GM19023 (cell line): ENCODE results near the gene PAK6.

ENCODE experiments used
- ATAC-seq: cut with Tn5 transposase; IDR thresholded peaks from one replicate; pipeline ENCODE4 v1.9.1; 2021; ENCODE audit warnings: mild to moderate bottlenecking, moderate library complexity; ENCODE audit not compliant: unreplicated experiment

PAK6 gene

DNA sequence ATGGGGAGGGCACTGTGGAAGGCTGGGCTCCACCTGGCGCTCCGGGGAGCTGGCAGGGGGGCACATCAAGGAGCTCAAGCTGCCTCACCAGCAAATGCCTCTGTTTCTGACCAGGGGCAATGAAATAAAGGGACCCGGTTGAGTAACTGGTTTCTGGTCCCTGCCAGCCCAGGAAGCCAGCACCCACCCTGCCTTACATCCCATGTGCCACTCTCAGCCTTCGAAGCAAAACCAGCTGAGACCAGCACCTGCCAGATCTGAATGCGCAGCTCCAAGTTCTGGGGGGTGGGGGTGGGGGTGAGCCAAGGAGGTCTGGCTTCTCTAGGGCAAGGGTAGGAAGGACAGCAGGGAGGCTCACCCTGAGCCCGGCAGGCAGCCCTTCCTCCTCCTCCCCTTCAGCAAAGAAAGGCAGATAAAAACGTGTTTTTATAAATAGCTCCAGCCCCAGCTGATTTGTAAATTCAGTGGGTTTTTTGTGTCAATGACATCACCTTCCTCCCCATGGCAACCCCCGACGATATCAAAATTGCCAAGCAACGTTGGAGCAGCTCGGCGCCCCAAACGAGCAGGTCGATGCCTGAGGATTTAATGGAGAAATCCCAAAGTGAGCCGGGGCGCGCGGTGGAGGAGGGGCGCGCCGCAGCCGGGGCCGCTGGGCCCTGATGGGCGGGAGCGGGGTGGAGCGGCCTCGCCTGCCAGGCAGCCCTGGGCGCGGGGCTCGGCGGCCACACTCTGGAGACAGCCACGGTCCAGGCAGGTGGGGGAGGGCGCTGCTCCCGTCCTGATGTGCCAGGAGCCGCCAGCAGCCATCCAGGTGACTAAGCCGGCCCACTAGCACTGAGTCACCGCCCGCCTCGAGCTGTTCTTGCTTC, at the start of gene PAK6:
Gene PAK6, plus strand, starts transcription at position 532 of the 872 bp plus-strand sequence. CDS start 25,723 bp downstream, outside the sequence.
- ATAC-seq = no peak

DNA sequence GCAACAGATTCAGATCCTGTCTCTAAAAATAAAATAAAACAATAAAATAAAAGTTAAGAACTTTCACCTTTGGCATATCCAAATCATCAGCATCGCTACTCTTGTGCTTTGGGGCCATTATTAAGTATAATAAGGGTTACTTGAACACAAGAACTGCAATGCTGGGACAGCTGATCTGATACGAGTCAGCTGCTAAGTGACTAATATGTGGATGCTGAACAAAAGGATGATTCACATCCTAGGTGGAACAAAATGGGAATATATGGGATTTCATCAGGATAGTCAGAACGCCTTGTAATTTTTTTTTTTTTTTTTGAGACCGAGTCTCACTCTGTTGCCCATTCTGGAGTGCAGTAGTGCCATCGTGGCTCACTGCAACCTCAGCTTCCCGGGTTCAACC, 48.3 kb upstream of the PAK6 start:
- ATAC-seq = no peak

DNA sequence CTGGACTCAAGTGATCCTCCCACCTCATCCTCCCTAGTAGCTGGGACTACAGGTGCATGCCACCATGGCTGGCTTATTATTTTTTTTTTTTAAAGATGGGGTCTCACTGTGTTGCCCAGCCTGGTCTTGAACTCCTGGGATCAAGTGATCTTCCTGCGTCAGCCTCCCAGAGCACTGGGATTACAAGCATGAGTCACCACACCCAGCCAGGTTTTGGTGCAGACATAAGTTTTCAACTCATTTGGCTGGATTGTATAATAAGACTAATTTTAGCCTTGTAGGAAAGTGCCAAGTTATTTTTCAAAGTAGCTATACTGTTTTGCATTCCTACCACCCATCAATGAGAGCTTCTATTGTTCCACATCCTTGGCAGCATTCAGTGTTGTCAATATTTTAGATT, 45.9 kb upstream of the PAK6 start:
- ATAC-seq = no peak

DNA sequence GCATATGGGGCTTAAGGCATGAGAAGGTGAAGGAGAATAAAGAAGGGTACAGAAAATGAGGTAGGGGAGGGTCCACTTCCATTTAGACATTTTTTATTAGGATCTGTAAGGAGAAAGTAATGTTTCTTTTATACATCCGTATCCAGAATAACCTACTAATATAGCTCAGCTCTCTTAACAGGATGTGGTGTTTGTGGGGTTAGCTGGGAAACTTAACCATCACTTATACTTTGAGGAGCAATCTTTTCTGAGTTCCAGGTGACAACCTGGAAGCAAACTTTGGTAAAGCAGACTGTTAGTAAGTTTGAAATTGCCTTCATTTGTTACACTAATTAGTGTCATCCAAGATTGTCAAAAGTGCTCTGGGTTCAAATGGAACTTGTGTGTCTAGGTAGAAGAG, 41.4 kb upstream of the PAK6 start:
- ATAC-seq = no peak

DNA sequence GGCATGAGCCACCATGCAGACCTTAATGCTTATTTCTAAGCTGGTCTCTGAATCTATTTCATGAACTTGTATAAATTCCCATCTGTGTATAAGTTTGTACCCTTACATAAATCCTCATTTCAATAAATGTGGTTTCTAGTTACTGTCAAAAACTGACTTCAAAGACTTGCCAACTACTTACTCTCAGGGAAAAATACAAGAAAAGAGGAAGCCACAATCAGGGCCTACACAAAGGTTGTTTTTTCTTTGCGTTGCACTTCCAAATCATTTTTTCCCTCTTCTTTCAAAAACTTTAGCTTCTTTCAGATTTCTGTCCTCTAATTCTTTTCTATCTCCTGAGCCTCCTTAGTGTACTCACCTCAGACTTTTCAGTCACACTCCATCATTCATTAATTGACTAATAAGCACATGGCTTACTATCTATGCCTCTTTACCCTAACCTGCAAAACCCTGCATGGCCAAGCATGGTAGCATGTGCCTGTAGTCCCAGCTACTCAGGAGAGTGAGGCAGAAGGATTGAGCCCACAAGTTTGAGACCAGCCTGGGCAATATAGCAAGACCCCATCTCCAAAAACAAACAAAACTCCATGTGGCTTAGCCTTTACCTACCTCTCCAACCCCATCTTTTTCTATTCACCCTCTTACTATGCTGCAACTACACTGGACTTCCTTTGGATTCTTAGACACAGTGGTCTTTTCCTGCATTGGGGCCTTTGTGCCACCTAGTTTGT, 40.3 kb upstream of the PAK6 start:
- no peak for ATAC-seq

DNA sequence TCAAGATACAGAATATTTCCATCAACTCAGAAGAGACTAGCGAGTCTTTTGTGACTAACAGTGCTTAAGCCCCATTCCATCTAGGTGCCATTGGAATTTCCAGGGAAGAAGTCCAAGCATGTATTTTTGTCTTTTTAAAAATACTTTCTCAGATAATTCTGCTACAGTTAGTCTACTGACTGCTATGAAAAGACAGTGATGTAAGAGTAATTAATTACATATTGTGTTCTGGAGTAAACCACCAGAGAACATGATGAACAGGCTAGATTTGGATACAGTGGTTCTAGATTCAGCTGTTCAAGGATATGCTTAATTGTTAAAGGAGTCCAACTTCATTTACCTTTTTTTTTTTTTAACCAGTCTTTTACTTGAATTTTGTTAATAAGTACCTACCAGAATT, 34.8 kb upstream of the PAK6 start:
- ATAC-seq = no peak

DNA sequence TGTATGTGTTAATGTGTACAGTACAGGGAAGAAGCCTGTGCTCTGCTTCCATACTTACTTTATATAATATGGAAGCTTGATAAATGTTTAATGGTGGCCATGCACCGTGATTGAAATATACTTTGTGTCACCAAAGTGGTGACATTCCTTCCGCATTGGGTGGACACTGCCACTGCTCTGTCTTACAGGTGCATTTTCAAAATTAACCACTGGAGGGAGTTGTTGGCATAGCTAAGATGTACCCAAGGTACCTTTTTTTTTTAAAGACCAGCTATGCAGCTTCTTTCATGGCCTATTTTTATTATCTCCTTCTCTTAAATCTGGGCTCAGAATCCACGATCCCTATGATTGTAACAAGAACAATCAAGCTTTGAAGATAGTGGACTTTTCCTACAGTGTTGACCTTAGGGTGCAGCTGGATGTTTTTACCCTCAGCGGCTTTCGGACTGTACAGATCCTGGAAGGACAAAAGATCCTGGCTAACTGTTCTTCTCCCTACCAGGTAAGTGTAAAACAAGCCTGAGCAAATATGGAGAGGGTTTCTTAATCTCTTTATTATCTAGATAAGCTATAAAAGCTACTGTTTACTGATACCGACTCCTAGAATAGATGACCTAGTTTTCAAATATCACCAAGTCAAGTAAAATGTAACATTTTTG, 21.6 kb upstream of the PAK6 start:
- peak; percentile 58 for ATAC-seq

DNA sequence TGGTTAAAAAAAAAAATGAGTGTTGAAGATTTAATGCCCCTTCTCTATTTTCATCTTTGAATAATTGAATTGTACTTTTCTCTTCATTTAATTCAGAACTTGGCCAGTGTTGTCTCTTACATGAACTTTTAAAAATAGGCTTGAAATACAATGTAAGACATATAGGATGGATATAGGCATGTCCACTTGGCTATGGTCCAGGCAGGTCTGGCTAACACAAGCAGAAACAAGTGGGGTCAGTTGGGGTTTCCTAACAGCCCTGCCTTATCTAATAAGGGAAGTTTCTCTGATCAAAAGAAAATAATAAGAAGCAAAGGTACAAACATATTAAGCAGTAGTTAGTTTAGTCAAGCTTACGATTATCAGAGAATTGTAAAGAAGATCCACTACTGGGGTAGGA, 19.1 kb upstream of the PAK6 start:
- ATAC-seq = no peak

DNA sequence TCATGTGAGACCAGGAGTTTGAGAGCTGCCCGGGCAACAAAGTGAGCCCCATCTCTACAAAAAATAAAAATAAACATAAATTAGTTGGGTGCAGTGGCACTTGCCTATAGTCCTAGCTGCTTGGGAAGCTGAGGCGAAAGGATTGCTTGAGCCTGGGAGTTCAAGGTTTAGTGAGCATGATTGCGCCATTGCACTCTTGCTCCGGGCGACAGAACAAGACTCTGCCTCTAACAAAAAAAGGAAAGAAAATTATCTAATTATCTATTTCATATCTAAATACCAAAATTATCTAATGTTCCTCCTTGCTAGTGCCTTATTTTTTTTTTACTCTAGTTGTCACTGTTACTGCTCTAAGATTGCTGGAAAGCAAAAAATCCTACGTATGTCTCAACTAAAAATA, 16.7 kb upstream of the PAK6 start:
- ATAC-seq = no peak

DNA sequence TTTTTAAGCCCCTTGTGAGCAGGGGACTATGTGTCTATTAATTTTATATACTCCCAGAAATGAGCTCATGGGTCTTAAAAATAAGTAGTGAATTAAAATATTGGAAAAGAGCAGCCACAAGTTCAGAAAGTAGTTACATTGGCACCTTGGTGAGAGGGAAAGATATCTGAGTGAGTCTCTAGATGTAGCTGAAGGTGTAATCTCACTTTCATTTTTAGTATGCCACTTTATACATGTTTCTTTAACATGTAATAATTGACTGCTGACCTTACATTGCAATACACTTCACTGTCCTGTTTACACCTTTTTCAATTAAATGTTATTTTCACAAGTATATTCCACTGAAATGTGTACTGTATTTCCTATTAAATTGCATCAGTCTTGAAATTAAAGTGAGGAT, 12.1 kb upstream of the PAK6 start:
- ATAC-seq = no peak

DNA sequence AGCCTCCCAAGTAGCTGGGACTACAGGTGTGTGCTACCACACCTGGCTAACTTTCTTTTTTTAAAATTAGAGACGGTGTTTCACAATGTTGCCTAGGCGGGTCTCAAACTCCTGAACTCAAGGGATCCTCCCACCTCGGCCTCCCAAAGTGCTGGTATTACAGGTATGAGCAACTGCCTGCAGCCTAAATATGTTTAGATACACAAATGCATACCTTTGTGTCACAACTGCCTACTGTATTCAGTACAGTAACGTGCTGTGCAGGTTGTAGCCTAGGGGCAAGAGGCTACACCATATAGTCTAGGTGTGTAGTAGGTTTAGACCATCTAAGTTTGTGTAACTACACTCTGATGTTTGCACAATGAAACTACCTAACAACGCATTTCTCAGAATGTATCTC, 9.5 kb upstream of the PAK6 start:
- ATAC-seq = no peak

DNA sequence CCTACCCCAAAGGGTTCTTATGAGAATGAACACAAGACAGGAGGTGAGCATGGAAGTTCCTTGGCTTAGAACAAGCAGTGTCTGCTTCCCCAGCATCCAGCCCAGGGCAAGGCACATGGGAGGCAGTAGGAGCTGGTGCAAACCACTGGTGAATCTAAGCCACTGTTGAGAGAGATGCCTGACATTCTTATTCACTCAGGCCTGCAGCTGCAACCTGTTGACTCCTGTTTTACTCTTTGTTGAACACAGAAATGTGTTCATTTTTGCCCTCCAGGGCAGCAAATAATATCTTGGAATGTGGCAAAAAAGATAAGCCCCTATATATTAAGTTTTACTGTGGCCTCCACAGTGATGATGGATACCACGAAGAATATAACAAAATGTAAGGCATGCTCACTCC, 8.9 kb upstream of the PAK6 start:
- no peak for ATAC-seq

DNA sequence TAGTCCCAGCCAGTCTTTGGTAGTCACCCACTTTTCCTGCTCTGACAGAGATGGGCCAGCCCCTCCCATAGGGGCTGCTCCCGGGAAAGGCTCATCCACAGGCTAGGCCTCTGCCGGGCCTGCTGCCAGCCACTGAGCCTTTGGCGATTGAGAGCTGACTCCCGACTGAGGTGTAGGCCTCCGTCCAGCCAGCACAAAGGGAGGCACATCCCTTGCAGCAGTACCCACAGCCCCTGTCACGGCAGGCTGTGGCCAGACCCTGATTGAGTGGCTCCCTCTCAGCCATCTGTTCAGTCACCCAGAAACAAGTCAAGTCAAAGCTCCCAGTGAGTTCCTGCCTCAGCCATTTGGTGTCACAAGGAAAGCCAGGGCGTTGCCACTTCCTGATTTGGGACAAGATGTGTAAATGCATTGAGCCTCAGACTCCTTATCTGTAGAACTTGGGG, 6.2 kb upstream of the PAK6 start:
- no peak for ATAC-seq

DNA sequence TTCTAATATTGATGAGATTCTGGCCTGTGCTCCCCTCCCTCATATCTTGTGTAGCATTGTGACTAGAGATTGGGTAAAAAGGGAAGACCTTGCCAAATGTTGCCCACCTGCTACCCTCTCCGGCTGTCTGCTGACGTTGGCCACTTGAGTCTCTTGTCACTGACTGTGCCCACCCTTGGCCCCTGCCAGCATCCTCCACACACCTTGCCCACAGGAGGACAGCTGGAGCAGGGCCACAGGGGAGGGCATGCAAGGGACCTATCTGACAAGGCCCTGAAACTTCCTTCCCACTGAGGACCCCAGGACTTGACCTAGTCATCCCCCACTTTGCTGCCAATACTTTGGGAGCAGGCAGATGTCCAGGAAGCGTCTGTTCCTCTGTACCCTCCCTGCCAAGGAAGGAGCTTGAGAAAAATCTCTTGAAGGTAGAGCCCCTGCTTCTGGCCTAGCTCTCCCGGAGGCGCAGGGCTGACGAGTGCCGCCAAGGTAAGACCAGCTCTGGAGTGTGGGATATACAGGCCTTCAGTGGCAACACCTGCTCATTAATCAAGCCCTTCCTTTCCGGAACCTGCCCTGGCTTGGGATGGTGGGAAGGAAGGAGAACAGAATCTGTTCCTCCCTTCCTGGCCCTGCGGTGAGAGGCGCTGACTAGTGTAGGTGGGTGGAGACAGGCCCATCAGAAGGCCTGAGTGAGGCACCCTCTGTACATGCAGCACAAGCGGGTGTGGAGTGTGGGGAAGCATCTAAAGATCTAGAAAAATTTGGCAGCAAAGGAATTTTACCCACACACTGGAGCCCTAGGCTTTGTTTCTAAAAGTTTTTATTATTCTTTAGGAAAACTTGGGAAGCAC, 4.9 kb upstream of the PAK6 start:
- ATAC-seq = no peak

DNA sequence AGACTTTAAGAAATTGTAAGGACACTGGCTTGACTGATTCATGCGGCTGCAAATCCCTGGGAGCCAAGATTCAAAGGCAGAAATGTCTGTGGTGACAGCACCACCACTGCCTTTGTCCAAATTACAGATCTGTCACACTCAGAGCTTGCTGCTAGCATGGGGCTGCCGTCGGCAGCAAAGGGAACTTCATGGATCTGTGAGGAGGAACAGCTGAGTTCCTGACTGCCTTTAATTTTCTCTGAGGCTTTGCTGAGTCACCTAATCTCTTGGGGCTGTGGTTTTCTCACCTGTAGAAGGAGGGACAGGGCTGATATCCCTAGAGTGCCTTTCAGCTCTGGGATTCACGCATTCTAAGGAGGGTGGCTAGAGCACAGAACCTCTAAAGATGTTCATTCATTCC, 4.1 kb upstream of the PAK6 start:
- no peak for ATAC-seq

DNA sequence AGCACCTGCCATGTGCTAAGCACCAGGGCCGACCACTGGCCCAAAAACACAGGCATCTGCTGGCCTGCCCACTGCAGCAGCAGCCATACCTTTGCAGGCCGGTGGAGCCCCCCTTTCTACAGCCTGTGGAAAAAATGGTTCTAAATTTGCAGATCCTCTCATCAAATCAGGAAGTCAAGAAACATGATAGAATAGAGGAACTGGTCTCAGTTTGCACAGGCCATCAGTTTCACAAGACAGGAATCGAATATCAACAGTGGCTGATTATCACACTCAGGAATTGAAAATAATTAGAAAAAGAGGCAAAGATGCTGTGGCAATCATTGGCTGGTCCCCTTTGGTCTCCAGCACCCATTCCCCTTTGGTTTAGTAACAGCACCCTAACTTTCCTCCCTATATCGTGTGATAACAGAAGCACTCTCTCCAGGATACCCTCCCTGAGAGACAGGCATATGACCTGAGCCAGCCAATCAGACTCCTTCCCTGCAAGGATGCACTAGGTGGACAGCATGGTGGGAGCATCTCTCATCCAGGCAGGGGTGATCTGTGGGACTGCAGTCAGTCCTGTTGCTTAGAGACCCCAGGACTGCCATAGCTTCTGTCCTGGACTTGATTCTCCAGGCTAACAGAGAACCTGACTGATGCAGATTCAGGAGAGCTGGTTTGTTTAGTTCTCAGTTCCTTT, 3.5 kb upstream of the PAK6 start:
- no peak for ATAC-seq

DNA sequence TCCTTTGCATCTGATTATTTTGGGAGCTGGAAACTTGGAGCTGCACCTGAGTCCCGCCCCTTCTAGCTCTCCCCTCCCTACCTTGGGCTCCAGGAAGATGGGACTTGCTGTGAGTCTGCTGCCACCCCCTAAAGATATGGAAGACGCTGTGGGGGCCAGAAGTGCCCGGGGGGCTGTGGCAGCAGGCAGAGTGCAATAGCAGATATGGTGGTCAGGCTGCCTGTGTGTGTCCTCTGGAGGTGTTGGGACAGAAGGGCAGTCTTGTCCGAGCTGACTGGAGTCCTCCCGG, 485 bp downstream of the PAK6 start:
- ATAC-seq = no peak

DNA sequence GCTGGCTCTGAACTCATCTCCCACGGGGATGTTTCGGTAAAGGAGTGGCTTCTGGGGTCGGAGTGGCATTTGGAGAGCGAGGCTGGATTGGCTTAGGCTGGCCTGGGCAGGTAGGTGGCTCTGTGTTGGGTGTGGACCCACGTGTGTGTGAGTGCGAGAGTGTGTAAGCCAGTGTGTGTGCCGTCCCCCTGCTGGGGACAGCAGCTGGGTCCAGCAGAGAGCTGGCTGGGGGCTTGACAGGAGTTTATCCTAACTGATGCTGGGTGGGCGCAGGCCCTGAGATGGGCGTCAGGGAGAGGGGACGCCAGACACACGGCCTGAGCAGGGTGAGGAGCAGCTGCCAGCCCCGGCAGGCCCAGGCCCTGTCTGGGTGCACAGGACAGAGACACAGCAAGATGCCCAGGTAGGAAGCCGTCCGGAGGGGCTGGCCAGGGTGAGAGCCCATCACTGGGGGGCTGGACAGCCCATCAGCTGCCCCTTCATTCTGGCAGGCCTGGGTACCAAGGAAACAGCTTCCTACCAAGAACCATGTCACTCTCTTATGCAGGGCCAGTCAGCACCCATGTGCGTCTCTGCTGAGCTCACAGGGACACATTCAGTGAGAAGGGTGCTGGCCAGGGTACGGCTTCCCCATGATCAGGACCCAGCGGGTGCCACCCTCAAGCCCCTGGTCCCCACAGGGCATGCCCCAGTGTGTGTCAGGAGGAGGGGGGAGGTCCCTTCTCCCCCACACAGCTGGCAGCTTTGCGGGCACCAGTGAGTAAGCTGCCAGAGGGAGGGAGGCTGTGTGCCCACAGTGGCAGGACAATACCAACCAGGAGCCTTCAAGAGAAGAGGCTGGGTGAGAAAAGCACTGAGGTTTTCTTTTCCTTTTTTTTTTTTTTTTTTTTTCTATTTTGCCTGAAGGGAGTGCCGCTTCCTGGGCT, 1.1 kb downstream of the PAK6 start:
- no peak for ATAC-seq

DNA sequence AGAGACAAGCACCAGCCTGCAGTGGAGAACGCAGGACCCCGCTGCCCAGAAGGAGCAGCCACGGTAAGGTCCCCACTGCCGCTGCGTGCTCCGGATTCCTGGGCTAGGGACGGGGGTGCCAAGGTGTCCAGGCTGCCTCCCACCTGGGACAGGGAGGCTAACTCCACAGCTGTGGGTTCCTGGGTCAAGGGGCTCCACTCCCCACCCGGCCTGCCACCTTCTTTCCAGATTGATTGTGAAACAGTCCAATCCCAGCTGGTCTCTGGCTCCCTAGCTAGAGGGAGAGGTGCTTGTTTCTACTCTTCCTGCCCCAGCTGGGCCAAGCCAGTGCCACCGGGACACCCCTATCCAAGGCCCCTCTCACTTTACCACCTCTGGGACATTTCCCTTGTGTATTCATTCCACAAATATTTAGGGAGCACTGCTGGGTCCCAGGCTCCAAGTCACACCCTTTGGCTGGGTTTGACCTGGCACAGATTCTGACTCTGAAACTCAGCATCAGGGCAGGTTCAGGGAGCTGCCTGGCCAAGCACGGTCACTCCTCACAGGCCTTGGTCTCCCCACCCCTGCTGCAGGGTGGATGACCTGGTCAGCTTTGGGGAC, 1.9 kb downstream of the PAK6 start:
- no peak for ATAC-seq
